Activated naive CD4-positive, alpha-beta T cell treated with anti-CD3 and anti-CD28 coated beads, Interleukin-2, amount 50 U/mL, for 72 hours (primary cell): ENCODE data around the gene NOTUM. TPM values are rescaled to one million over a fixed set of nuclear protein-coding genes. Genes with fewer than 3 reads are reported as not detected.
A peak's percentile ranks its signal among the peaks of the same experiment; 100 is the strongest.
"Not testable (repeated sequence)": the region's sequence is repeated elsewhere in the genome, so short reads cannot be mapped to it uniquely, and the experiment has no call there.

Source experiments
- ATAC-seq, 2 donors: fragments of 150-1000 bp; cut with Tn5 transposase; 2 replicates each; pipeline ENCODE4 v1.10.0; 2021; ENCODE audit warnings: mild to moderate bottlenecking in 2 of 2, moderate library complexity in 2 of 2
- DNase-seq, 2 donors: peaks; one replicate each; pipeline ENCODE4 v3.0.0; 2021 to 2022; ENCODE audit warnings: low spot score in 2 of 2
- H3K27ac Mint-ChIP-seq, 2 donors: one replicate each; pipeline ENCODE4 v1.8.0; 2022; ENCODE audit warnings: mild to moderate bottlenecking in 2 of 2, mixed read lengths in 2 of 2
- H3K36me3 Mint-ChIP-seq, 2 donors: one replicate each; pipeline ENCODE4 v1.8.0; 2022; ENCODE audit warnings: mixed read lengths in 2 of 2
- H3K9me3 Mint-ChIP-seq, 2 donors: one replicate each; pipeline ENCODE4 v1.8.0; 2022; ENCODE audit warnings: mixed read lengths in 2 of 2
- total RNA-seq, 2 donors: library from RNA; stranded (reverse); gene quantifications; one replicate each; pipeline ENCODE4 v1.2.3, GENCODE V29; 2022

NOTUM gene
- total RNA-seq, 2 donors from 2014 or later, result 0.39 to 1.1 TPM

- Mint-ChIP-seq H3K27ac (no peak overlapping the region), H3K9me3 (no peaks in the 10 kb centered on the region), H3K36me3 (peaks cover 7 to 8% of the 10 kb centered on the region in 2 donors)
- ATAC-seq (no peak), DNase-seq (no peak)
Observed at GRCh38 chr17:81983639-81984373, 22.8 kb upstream of the NOTUM start.

GRCh38 chr17:81983011-81983638 is 22.1 kb upstream of the NOTUM start:
- Mint-ChIP-seq H3K9me3 (no peaks in the 10 kb centered on the region), H3K27ac (no peak overlapping the region)
- no peak for ATAC-seq

GRCh38 chr17:81981511-81981910 is 20.5 kb upstream of the NOTUM start:
- not testable (repeated sequence) for ATAC-seq, H3K27ac Mint-ChIP-seq, DNase-seq, H3K9me3 Mint-ChIP-seq
- H3K36me3 Mint-ChIP-seq, result peaks cover 7 to 15% of the 10 kb centered on the region in 2 donors

More at GRCh38 chr17:81983011-81983638, 22.1 kb upstream of the NOTUM start:
- DNase-seq, result no peak
- H3K36me3 Mint-ChIP-seq, result peaks cover 7 to 10% of the 10 kb centered on the region in 2 donors

- Mint-ChIP-seq H3K27ac (no peak overlapping the region), H3K9me3 (no peaks in the 10 kb centered on the region), H3K36me3 (peaks cover 13 to 17% of the 10 kb centered on the region in 2 donors)
- DNase-seq, result no peak
- ATAC-seq, result no peak
Observed at GRCh38 chr17:81980707-81981343, 19.8 kb upstream of the NOTUM start.

GRCh38 chr17:81980122-81980521 is 19.1 kb upstream of the NOTUM start:
- ATAC-seq (no peak), DNase-seq (no peak)
- H3K36me3 Mint-ChIP-seq, result peaks cover 11 to 17% of the 10 kb centered on the region in 2 donors
- no peak overlapping the region for H3K27ac Mint-ChIP-seq
- peaks cover 0 to under 1% of the 10 kb centered on the region in 2 donors for H3K9me3 Mint-ChIP-seq

- DNase-seq (no peak), ATAC-seq (no peak)
- Mint-ChIP-seq H3K36me3 (peaks cover 7 to 17% of the 10 kb centered on the region in 2 donors), H3K9me3 (peaks cover 0 to 9% of the 10 kb centered on the region in 2 donors), H3K27ac (peak overlapping the region; percentile 65 to 98)
Observed at GRCh38 chr17:81978524-81979298, 17.7 kb upstream of the NOTUM start.

GRCh38 chr17:81977211-81977808 is 16.3 kb upstream of the NOTUM start, which contains the start of gene ASPSCR1:
Gene ASPSCR1 (plus strand): TSS chr17:81977629. CDS start chr17:81977647, 18 bp downstream.
- ATAC-seq (peak; percentile 84 to 94), DNase-seq (peak; percentile 94 to 95)
- Mint-ChIP-seq H3K9me3 (peaks cover 0 to 9% of the 10 kb centered on the region in 2 donors), H3K36me3 (peaks cover 7 to 17% of the 10 kb centered on the region in 2 donors), H3K27ac (peak within 1 kb of the TSS; percentile 98)

- ATAC-seq, result peak; percentile 21 to 50
- H3K27ac Mint-ChIP-seq, result peak overlapping the region; percentile 98
- DNase-seq, result peak in 1 of 2 donors; percentile 74
- peaks cover 0 to 9% of the 10 kb centered on the region in 2 donors for H3K9me3 Mint-ChIP-seq
- H3K36me3 Mint-ChIP-seq, result peaks cover 7 to 17% of the 10 kb centered on the region in 2 donors
Observed at GRCh38 chr17:81976332-81977210, 15.6 kb upstream of the NOTUM start.

- Mint-ChIP-seq H3K27ac (no peak overlapping the region), H3K9me3 (peaks cover 0 to 9% of the 10 kb centered on the region in 2 donors), H3K36me3 (peaks cover 7% of the 10 kb centered on the region in 2 donors)
- DNase-seq (no peak), ATAC-seq (no peak)
Observed at GRCh38 chr17:81973432-81973831, 12.4 kb upstream of the NOTUM start.

- H3K27ac Mint-ChIP-seq, result no peak overlapping the region
- no peak for ATAC-seq
- DNase-seq, result no peak
- peaks cover 0 to 1% of the 10 kb centered on the region in 2 donors for H3K9me3 Mint-ChIP-seq
- no peaks in the 10 kb centered on the region for H3K36me3 Mint-ChIP-seq
Observed at GRCh38 chr17:81968850-81969812, 8.1 kb upstream of the NOTUM start.

- H3K27ac Mint-ChIP-seq, result peak overlapping the region; percentile 60 to 81
- ATAC-seq, result no peak
- no peaks in the 10 kb centered on the region for H3K9me3 Mint-ChIP-seq
- no peaks in the 10 kb centered on the region for H3K36me3 Mint-ChIP-seq
- no peak for DNase-seq
Observed at GRCh38 chr17:81968396-81968745, 7.4 kb upstream of the NOTUM start.

- Mint-ChIP-seq H3K36me3 (no peaks in the 10 kb centered on the region), H3K9me3 (no peaks in the 10 kb centered on the region), H3K27ac (peak overlapping the region; percentile 60 to 81)
- ATAC-seq (peak; percentile 98 to 99), DNase-seq (peak; percentile 86 to 88)
Observed at GRCh38 chr17:81967533-81968395, 6.8 kb upstream of the NOTUM start.

- H3K9me3 Mint-ChIP-seq, result no peaks in the 10 kb centered on the region
- no peak for ATAC-seq
- no peak for DNase-seq
- no peak overlapping the region for H3K27ac Mint-ChIP-seq
- H3K36me3 Mint-ChIP-seq, result no peaks in the 10 kb centered on the region
Observed at GRCh38 chr17:81967244-81967532, 6.2 kb upstream of the NOTUM start.
